Spleen (tissue), 7 donors: ENCODE data around the gene RTL1.

ENCODE experiments used
- CTCF ChIP-seq, 11 experiments: fragments of 200-600 bp in 7 of 11; fragments of 450-650 bp in 4 of 11; sonication (generic) in 4 of 11; IDR thresholded peaks in 8 of 11; conservative IDR thresholded peaks in 3 of 11; 1 replicate in 7 of 11; 2 replicates in 4 of 11; pipeline versions ENCODE4 v1.4.0 to v1.8.0; 2016 to 2021; ENCODE audit warnings: antibody characterized with exemption in 11 of 11, inconsistent platforms in 4 of 11, mild to moderate bottlenecking in 1 of 11
- POLR2A ChIP-seq, 3 donors: fragments of 450-650 bp; IDR thresholded peaks; one replicate each; pipeline ENCODE4 v1.5.1; 2017; ENCODE audit warnings: antibody characterized with exemption in 3 of 3, mild to moderate bottlenecking in 1 of 3
- POLR2AphosphoS5 ChIP-seq, 3 donors: sonication (generic); formaldehyde crosslinking; IDR thresholded peaks; one replicate each; pipeline ENCODE4 v1.5.1; 2017; ENCODE audit warnings: antibody characterized with exemption in 3 of 3
- donor health status: DM: no; HTN: no; CAD: no; lungs with moderate emphysema.
- donor health status: DM: no; HTN: no; CAD: no.
- donor health status: DM: no; HTN: no; CAD: no.

- TF ChIP-seq CTCF (IDR thresholded peaks at IDR 0.05 in 8 of 11, conservative IDR thresholded peaks at IDR 0.05 in 3 of 11) (no peak), POLR2AphosphoS5 (IDR thresholded peaks at IDR 0.05) (no peak), POLR2A (IDR thresholded peaks at IDR 0.05) (no peak)
These were observed at the start of gene RTL1 for GRCh38 chr14:100903672-100904185.
